GM19023 (cell line): ENCODE measurements around the gene UBE2S.
"Not testable (repeated sequence)": the region's sequence is repeated elsewhere in the genome, so short reads cannot be mapped to it uniquely, and the experiment has no call there.

ENCODE experiments used
- ATAC-seq: cut with Tn5 transposase; IDR thresholded peaks from one replicate; pipeline ENCODE4 v1.9.1; 2021; ENCODE audit warnings: mild to moderate bottlenecking, moderate library complexity; ENCODE audit not compliant: unreplicated experiment

UBE2S gene

GRCh38 chr19:55440411-55441105, 33.0 kb upstream of the UBE2S start:
- no peak for ATAC-seq

GRCh38 chr19:55439052-55439451, 31.5 kb upstream of the UBE2S start:
- no peak for ATAC-seq

GRCh38 chr19:55437410-55437809, 29.8 kb upstream of the UBE2S start:
- ATAC-seq, result no peak

- ATAC-seq, result no peak
Observed at GRCh38 chr19:55436847-55437246, 29.3 kb upstream of the UBE2S start.

GRCh38 chr19:55435020-55435419, 27.4 kb upstream of the UBE2S start:
- no peak for ATAC-seq

GRCh38 chr19:55434356-55434919, 26.9 kb upstream of the UBE2S start:
- ATAC-seq, result no peak

GRCh38 chr19:55433292-55433691, 25.7 kb upstream of the UBE2S start:
- ATAC-seq, result no peak

- ATAC-seq, result no peak
Observed at GRCh38 chr19:55432241-55432959, 24.8 kb upstream of the UBE2S start.

- no peak for ATAC-seq
Observed at GRCh38 chr19:55431183-55431582, 23.6 kb upstream of the UBE2S start.

GRCh38 chr19:55426042-55426441, 18.5 kb upstream of the UBE2S start:
- ATAC-seq, result no peak

- ATAC-seq, result no peak
Observed at GRCh38 chr19:55424518-55424917, 16.9 kb upstream of the UBE2S start.

GRCh38 chr19:55423225-55424005, 15.8 kb upstream of the UBE2S start:
- no peak for ATAC-seq

GRCh38 chr19:55421281-55421680, 13.7 kb upstream of the UBE2S start:
- not testable (repeated sequence) for ATAC-seq

- ATAC-seq, result no peak
Observed at GRCh38 chr19:55419624-55420236, 12.1 kb upstream of the UBE2S start.

- ATAC-seq, result no peak
Observed at GRCh38 chr19:55419103-55419502, 11.5 kb upstream of the UBE2S start.

GRCh38 chr19:55418185-55418584, 10.6 kb upstream of the UBE2S start:
- no peak for ATAC-seq

GRCh38 chr19:55410168-55410567, 2.6 kb upstream of the UBE2S start:
- no peak for ATAC-seq

- ATAC-seq, result not testable (repeated sequence)
Observed at GRCh38 chr19:55409179-55409578, 1.6 kb upstream of the UBE2S start.

- ATAC-seq, result no peak
Observed at GRCh38 chr19:55408533-55408872, 915 bp upstream of the UBE2S start.

GRCh38 chr19:55407800-55408532, 378 bp upstream of the UBE2S start:
- ATAC-seq, result peak; percentile 85
